ENCODE results near the gene MTERF2. TPM values are rescaled to one million over a fixed set of nuclear protein-coding genes. Genes with fewer than 3 reads are reported as not detected.

MTERF2 gene
- total RNA-seq, 4 donors from 2014 or later = 16.7 to 22.2 (median 19.0) TPM

DNA sequence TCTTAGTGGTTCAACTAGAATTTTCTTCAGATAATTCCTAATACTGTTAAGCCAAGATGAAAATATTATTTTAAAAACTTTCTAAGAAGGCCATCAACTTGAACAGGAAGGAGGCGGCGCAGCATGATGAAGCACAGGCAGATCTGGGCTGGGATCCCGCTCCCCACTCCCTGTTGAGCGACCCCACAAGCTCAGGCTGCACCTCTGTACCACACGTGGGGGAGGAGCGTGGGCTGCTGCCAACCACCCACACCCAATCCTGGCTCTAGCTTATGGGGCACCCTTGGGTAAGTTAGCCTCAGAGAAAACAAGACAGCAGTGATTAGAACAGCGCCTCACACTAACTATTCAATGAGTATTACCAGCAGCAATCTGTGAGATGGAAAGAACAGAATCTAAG lies 6.0 kb downstream of the MTERF2 start:
- peak overlapping the region; percentile 14 to 59 (median 48) for H3K27ac ChIP-seq (replicated peaks in 1 of 4)
- no peak for DNase-seq (ENCODE audit: extremely low spot score)
- no peak for TF ChIP-seq EP300 (IDR thresholded peaks at IDR 0.05)
- TF ChIP-seq POLR2AphosphoS5 (IDR thresholded peaks at IDR 0.05) = no peak
- TF ChIP-seq, protein P1, sequence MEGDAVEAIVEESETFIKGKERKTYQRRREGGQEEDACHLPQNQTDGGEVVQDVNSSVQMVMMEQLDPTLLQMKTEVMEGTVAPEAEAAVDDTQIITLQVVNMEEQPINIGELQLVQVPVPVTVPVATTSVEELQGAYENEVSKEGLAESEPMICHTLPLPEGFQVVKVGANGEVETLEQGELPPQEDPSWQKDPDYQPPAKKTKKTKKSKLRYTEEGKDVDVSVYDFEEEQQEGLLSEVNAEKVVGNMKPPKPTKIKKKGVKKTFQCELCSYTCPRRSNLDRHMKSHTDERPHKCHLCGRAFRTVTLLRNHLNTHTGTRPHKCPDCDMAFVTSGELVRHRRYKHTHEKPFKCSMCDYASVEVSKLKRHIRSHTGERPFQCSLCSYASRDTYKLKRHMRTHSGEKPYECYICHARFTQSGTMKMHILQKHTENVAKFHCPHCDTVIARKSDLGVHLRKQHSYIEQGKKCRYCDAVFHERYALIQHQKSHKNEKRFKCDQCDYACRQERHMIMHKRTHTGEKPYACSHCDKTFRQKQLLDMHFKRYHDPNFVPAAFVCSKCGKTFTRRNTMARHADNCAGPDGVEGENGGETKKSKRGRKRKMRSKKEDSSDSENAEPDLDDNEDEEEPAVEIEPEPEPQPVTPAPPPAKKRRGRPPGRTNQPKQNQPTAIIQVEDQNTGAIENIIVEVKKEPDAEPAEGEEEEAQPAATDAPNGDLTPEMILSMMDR (IDR thresholded peaks at IDR 0.05) = no peak
- TF ChIP-seq POLR2A (IDR thresholded peaks at IDR 0.05; ENCODE audit: low read depth) = no peak
- 40% methylated on average over 7 of the region's 7 CpGs for WGBS
- H3K27me3 ChIP-seq = no peaks in the 10 kb centered on the region
- intact Hi-C loops (cut with DNase I) = no loop called here
- H3K4me3 ChIP-seq = no peak overlapping the region
- H3K4me1 ChIP-seq = peaks cover 49 to 85% (median 78%) of the 10 kb centered on the region in 4 donors
- H3K36me3 ChIP-seq = peaks cover 0 to 14% (median 6%) of the 10 kb centered on the region in 4 donors
- no peaks in the 10 kb centered on the region for H3K9me3 ChIP-seq

DNA sequence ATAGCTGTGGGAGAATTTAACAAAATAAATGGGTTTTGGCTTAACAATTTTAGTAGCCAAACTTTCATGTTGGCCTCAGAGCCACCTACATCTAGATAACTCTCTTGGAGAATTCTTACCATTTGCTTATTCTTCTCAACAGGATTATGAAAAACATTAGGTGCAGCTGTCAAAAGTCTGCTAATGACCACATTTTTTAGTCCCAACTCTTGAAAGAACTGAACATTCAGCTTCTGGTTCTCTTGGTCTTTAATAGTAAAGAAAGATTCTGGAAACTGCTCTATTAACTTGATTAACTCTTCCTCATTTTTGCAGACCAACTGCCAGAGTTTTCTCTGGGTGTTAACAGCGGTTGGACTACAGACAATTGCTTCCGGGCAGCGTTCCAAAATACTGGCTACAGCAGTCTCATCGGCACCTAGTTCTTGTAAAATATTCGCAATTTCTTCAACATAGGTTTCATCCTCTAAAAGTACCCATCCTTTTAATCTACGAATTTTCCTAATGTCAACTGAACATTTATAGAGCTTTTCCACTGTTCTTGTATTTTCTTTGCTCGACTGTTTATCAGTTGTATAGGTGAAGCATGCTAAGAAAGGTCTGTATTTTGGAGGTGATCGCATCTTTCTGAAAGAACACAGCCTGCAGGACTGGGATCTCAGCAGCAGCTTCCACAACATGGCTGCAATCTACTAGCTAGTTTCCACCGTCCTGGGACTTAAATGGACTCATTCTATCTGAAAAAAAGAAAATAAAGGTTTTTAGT lies 8.7 kb downstream of the MTERF2 start:
- 27% methylated on average over 9 of the region's 9 CpGs for whole genome bisulfite sequencing
- DNase-seq (ENCODE audit: extremely low spot score) = no peak
- H3K27ac ChIP-seq (replicated peaks in 1 of 4) = peak overlapping the region; percentile 35 to 65 (median 48)
- intact Hi-C loops (cut with DNase I) = no loop called here
- no peaks in the 10 kb centered on the region for H3K36me3 ChIP-seq
- H3K27me3 ChIP-seq = no peaks in the 10 kb centered on the region
- peaks cover 51 to 88% (median 79%) of the 10 kb centered on the region in 4 donors for H3K4me1 ChIP-seq
- no peak for TF ChIP-seq POLR2A (IDR thresholded peaks at IDR 0.05; ENCODE audit: low read depth)
- TF ChIP-seq EP300 (IDR thresholded peaks at IDR 0.05) = no peak
- no peak for TF ChIP-seq POLR2AphosphoS5 (IDR thresholded peaks at IDR 0.05)
- TF ChIP-seq, protein P1 (IDR thresholded peaks at IDR 0.05) = no peak
- no peaks in the 10 kb centered on the region for H3K9me3 ChIP-seq
- H3K4me3 ChIP-seq = peak overlapping the region in 1 of 4 donors; percentile 6

DNA sequence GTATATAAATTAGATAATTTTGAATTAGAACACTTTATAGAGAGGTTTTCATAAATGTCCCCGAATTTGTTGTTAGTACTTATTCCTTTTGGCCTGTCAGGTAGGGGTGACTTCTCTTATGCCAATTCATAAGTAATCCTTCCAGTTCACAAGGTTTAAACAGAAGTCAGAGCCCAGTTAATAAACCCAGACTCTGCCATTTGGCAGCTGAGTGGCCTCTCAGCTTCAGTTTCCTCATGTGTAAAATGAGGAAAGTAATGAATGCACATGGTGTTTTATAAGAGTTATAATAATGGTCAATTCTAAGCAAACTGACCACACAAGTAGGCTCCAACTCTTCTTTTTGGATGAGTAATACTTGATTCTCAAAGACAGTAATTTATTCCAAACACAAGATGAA lies 10.3 kb downstream of the MTERF2 start:
- Histone ChIP-seq H3K9me3 (no peaks in the 10 kb centered on the region), H3K4me3 (no peak overlapping the region), H3K4me1 (peaks cover 58 to 94% (median 78%) of the 10 kb centered on the region in 4 donors), H3K27me3 (no peaks in the 10 kb centered on the region), H3K36me3 (peaks cover 0 to 8% (median 2%) of the 10 kb centered on the region in 4 donors), H3K27ac (replicated peaks in 1 of 4) (peak overlapping the region in 2 of 4 donors; percentile 10 to 40)
- WGBS = 75% methylated on average over 1 of the region's 1 CpG
- intact Hi-C loops (cut with DNase I) = no loop called here
- TF ChIP-seq POLR2A (IDR thresholded peaks at IDR 0.05; ENCODE audit: low read depth) (no peak), POLR2AphosphoS5 (IDR thresholded peaks at IDR 0.05) (no peak)
- TF ChIP-seq, protein P1 (IDR thresholded peaks at IDR 0.05) = no peak
- no peak for DNase-seq (ENCODE audit: extremely low spot score)

DNA sequence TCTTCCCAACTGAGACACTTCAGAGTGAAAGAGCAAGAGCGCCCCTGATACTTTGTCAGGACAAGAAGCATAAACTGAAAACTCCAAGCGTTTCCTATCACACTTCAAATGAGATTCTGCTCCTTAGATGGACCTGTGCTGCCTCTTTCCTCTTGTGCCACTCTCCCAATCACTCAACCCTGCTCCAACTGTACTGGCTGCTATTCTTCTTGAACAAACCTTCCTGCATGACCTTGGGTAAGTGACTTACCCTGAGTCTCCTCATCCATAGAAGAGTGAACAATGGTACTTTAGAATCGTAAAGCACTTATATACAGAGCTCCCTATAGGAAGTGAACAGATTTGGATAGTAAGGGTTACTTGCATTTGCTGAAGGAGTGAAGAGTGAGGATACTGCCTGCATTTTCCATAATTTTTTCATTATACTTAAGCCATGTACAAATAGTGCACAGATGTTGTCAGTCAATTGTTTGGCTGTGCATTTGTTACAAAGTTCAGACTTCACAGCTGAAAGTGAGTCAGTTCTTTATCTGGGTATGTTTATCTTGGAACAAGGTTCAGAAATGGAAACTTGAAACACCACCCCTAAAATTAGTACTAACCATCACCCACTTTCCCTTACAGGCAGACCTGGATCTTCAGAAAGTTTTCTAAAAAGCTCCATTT lies 10.8 kb downstream of the MTERF2 start:
- TF ChIP-seq POLR2AphosphoS5 (IDR thresholded peaks at IDR 0.05) = no peak
- TF ChIP-seq, protein P1 (IDR thresholded peaks at IDR 0.05) = no peak
- no peak for TF ChIP-seq EP300 (IDR thresholded peaks at IDR 0.05)
- no peak for TF ChIP-seq POLR2A (IDR thresholded peaks at IDR 0.05; ENCODE audit: low read depth)
- Histone ChIP-seq H3K4me3 (no peak overlapping the region), H3K27me3 (no peaks in the 10 kb centered on the region), H3K4me1 (peaks cover 53 to 89% (median 73%) of the 10 kb centered on the region in 4 donors), H3K36me3 (peaks cover 2 to 13% (median 8%) of the 10 kb centered on the region in 4 donors), H3K9me3 (no peaks in the 10 kb centered on the region), H3K27ac (replicated peaks in 1 of 4) (peak overlapping the region in 3 of 4 donors; percentile 10 to 40 (median 33))
- WGBS = 82% methylated on average over 3 of the region's 3 CpGs
- intact Hi-C loops (cut with DNase I) = no loop called here
- DNase-seq (ENCODE audit: extremely low spot score) = no peak
